ENCODE results near the gene THADA. TPM values are rescaled to one million over a fixed set of nuclear protein-coding genes. Genes with fewer than 3 reads are reported as not detected.

THADA gene
- polyA plus RNA-seq, 1 donor (not counting 4 experiments of a cell fraction or from before 2014, with no cell fraction given), result 22.6 TPM

DNA sequence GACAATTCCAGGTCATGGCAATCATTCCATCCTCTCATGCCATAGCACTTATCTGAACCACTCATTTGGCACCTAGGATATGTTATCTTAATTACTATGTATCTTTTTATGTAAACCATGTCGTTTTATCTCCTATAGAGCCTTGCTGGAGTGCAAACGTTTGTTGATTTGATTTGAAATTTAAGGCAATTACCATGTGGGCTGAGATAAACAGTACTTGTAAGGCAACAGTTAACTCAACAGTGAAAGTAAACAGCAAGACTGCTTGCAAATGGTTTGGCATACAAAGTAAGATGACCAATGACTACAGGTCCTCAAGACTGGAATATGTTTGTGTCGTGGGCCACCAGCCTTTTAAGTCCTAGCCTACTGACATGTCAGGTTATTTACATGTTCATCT, 235.7 kb downstream of the THADA start:
- Histone ChIP-seq H4K20me1 (ENCODE audit: control insufficient read depth, extremely low read depth, insufficient read depth, low read length) (no peaks in the 10 kb centered on the region), H3K9me3 (ENCODE audit: control insufficient read depth, low read depth, low read length) (no peaks in the 10 kb centered on the region), H2AFZ (ENCODE audit: control insufficient read depth, low read length) (no peak overlapping the region), H3K27ac (ENCODE audit: control insufficient read depth, insufficient read depth, low read length) (no peak overlapping the region), H3K79me2 (ENCODE audit: control insufficient read depth, insufficient read depth, low read length) (no peaks in the 10 kb centered on the region), H3K9ac (ENCODE audit: control insufficient read depth, extremely low read depth, insufficient read depth, low read length) (no peak overlapping the region), H3K27me3 (ENCODE audit: control insufficient read depth, extremely low read depth, insufficient read depth, low read length) (no peaks in the 10 kb centered on the region), H3K9me1 (ENCODE audit: control insufficient read depth, extremely low read depth, insufficient read depth, low read length) (no peaks in the 10 kb centered on the region), H3K36me3 (ENCODE audit: control insufficient read depth in 2 of 2, extremely low read depth in 1 of 2, insufficient read depth in 2 of 2, low read length in 2 of 2) (no peaks in the 10 kb centered on the region), H3K4me3 (ENCODE audit: control insufficient read depth in 2 of 3, extremely low read depth in 1 of 3, insufficient read depth in 2 of 3, low read depth in 1 of 3, low read length in 3 of 3) (no peak overlapping the region), H3K4me2 (ENCODE audit: control insufficient read depth, extremely low read depth, insufficient read depth, low read depth, low read length) (no peak overlapping the region), H3K4me1 (ENCODE audit: control insufficient read depth, extremely low read depth, insufficient read depth, low read length) (no peaks in the 10 kb centered on the region)
- TF ChIP-seq EZH2 (IDR thresholded peaks at IDR 0.05; ENCODE audit: low read length) (no peak), CTCF (optimal IDR thresholded peaks at IDR 0.05 in 1 of 3, IDR thresholded peaks at IDR 0.05 in 1 of 3, conservative IDR thresholded peaks at IDR 0.05 in 1 of 3; ENCODE audit: extremely low read depth in 1 of 3, insufficient read depth in 2 of 3, low read length in 3 of 3) (no peak)
- dilution Hi-C loops (cut with MboI; ENCODE audit: extremely low pct_ligation_motif_present, low sequenced_read_pairs), result no loop called here
- FAIRE-seq (no peak), DNase-seq (ENCODE audit: low read depth, low spot score) (no peak)

GRCh38 chr2:43358410-43359201, 237.2 kb downstream of the THADA start:
- Histone ChIP-seq H4K20me1 (ENCODE audit: control insufficient read depth, extremely low read depth, insufficient read depth, low read length) (no peaks in the 10 kb centered on the region), H3K4me2 (ENCODE audit: control insufficient read depth, extremely low read depth, insufficient read depth, low read depth, low read length) (no peak overlapping the region), H3K27ac (ENCODE audit: control insufficient read depth, insufficient read depth, low read length) (no peak overlapping the region), H2AFZ (ENCODE audit: control insufficient read depth, low read length) (no peak overlapping the region), H3K9ac (ENCODE audit: control insufficient read depth, extremely low read depth, insufficient read depth, low read length) (no peak overlapping the region), H3K36me3 (ENCODE audit: control insufficient read depth in 2 of 2, extremely low read depth in 1 of 2, insufficient read depth in 2 of 2, low read length in 2 of 2) (no peaks in the 10 kb centered on the region), H3K79me2 (ENCODE audit: control insufficient read depth, insufficient read depth, low read length) (no peaks in the 10 kb centered on the region), H3K4me1 (ENCODE audit: control insufficient read depth, extremely low read depth, insufficient read depth, low read length) (no peaks in the 10 kb centered on the region), H3K9me1 (ENCODE audit: control insufficient read depth, extremely low read depth, insufficient read depth, low read length) (no peaks in the 10 kb centered on the region), H3K4me3 (ENCODE audit: control insufficient read depth in 2 of 3, extremely low read depth in 1 of 3, insufficient read depth in 2 of 3, low read depth in 1 of 3, low read length in 3 of 3) (no peak overlapping the region), H3K9me3 (ENCODE audit: control insufficient read depth, low read depth, low read length) (no peaks in the 10 kb centered on the region), H3K27me3 (ENCODE audit: control insufficient read depth, extremely low read depth, insufficient read depth, low read length) (no peaks in the 10 kb centered on the region)
- dilution Hi-C loops (cut with MboI; ENCODE audit: extremely low pct_ligation_motif_present, low sequenced_read_pairs), result no loop called here
- no peak for FAIRE-seq
- no peak for DNase-seq (ENCODE audit: low read depth, low spot score)
- no peak for TF ChIP-seq CTCF (optimal IDR thresholded peaks at IDR 0.05 in 1 of 3, IDR thresholded peaks at IDR 0.05 in 1 of 3, conservative IDR thresholded peaks at IDR 0.05 in 1 of 3; ENCODE audit: extremely low read depth in 1 of 3, insufficient read depth in 2 of 3, low read length in 3 of 3)
- TF ChIP-seq EZH2 (IDR thresholded peaks at IDR 0.05; ENCODE audit: low read length), result no peak

Measured in keratinocyte (primary cell).